K562 treated with DMSO at 1 percent for 24 hours (cell line): ENCODE measurements around the gene CTXND2. TPM values are rescaled to one million over a fixed set of nuclear protein-coding genes. Genes with fewer than 3 reads are reported as not detected.

Experiments
- total RNA-seq: library from RNA; unstranded; fragments of 300-600 nt; gene quantifications from 2 replicates; pipeline ENCODE4 v1.2.3, GENCODE V29; 2022; ENCODE audit warnings: low read depth; ENCODE audit not compliant: insufficient read depth

The CTXND2 gene
- not detected in 2 replicates for total RNA-seq

GRCh38 chr1:150887018-150887417 is at the start of gene CTXND2:
TSS of gene CTXND2 (plus strand) at chr1:150887136. CDS start at chr1:150912315, 25,179 bp downstream.

GRCh38 chr1:150926097-150926741 is 39.3 kb downstream of the CTXND2 start, which contains the start of gene SETDB1:
TSS of gene SETDB1 (plus strand) at chr1:150926363. CDS start at chr1:150927715, 1,352 bp downstream.

Other genes with a start within 250 kb of the CTXND2 start
- 17.0 and 19.0 TPM in 2 replicates for gene GOLPH3L, start 190.0 kb upstream of the CTXND2 start, total RNA-seq
- not detected in 2 replicates for gene HORMAD1, start 166.2 kb upstream of the CTXND2 start, total RNA-seq
- 22.6 and 28.0 TPM in 2 replicates for gene CTSS, start 121.4 kb upstream of the CTXND2 start, total RNA-seq
- gene CTSK, start 78.9 kb upstream of the CTXND2 start, total RNA-seq: 4.4 and 4.6 TPM in 2 replicates
- gene ARNT, start 10.5 kb upstream of the CTXND2 start, total RNA-seq: 26.6 and 30.1 TPM in 2 replicates
- gene SETDB1, start 39.2 kb downstream of the CTXND2 start, total RNA-seq: 21.8 and 27.0 TPM in 2 replicates
- 183 and 184 TPM in 2 replicates for gene CERS2, start 87.7 kb downstream of the CTXND2 start, total RNA-seq
- gene ANXA9, start 95.2 kb downstream of the CTXND2 start, total RNA-seq: 2.5 and 5.2 TPM in 2 replicates
- gene MINDY1, start 119.8 kb downstream of the CTXND2 start, total RNA-seq: 18.5 and 23.2 TPM in 2 replicates
- 23.5 and 26.5 TPM in 2 replicates for gene PRUNE1, start 121.3 kb downstream of the CTXND2 start, total RNA-seq
- 1.7 and 2.0 TPM in 2 replicates for gene BNIPL, start 149.4 kb downstream of the CTXND2 start, total RNA-seq
- 5.3 and 7.5 TPM in 2 replicates for gene C1orf56, start 160.6 kb downstream of the CTXND2 start, total RNA-seq
- gene CDC42SE1, start 172.5 kb downstream of the CTXND2 start, total RNA-seq: 58.3 and 67.9 TPM in 2 replicates
- 9.1 and 9.4 TPM in 2 replicates for gene MLLT11, start 173.3 kb downstream of the CTXND2 start, total RNA-seq
- 3.6 and 3.7 TPM in 2 replicates for gene GABPB2, start 183.6 kb downstream of the CTXND2 start, total RNA-seq